GM23338 (cell line): Measurements from ENCODE around the gene COBL. TPM values are rescaled to one million over a fixed set of nuclear protein-coding genes. Genes with fewer than 3 reads are reported as not detected.

Experiments used
- ATAC-seq: fragments of 200-7000 bp; cut with Tn5 transposase; 3 replicates; pipeline ENCODE4 v1.9.1; 2020
- DNase-seq: peaks from one replicate; pipeline ENCODE4 v3.0.0-alpha.2; 2015; ENCODE audit warnings: low spot score
- H2AFZ ChIP-seq: fragments of 200-600 bp; sonication (generic); 2 replicates; pipeline ENCODE4 v1.8.0; 2016; ENCODE audit warnings: antibody characterized with exemption, mild to moderate bottlenecking, moderate library complexity
- H3F3A ChIP-seq: fragments of 200-600 bp; sonication (generic); replicated peaks from 2 replicates; pipeline ENCODE4 v1.8.0; 2017; ENCODE audit warnings: antibody characterized with exemption, mixed run types, low read depth
- H3K27ac ChIP-seq: fragments of 200-600 bp; sonication (generic); 2 replicates; pipeline ENCODE4 v1.6.1; 2016; ENCODE audit warnings: low read depth
- H3K27me3 ChIP-seq: fragments of 200-600 bp; sonication (generic); 2 replicates; pipeline ENCODE4 v1.8.0; 2016; ENCODE audit warnings: mild to moderate bottlenecking, mixed run types, moderate library complexity; ENCODE audit not compliant: insufficient read depth
- H3K36me3 ChIP-seq: fragments of 200-600 bp; sonication (generic); 2 replicates; pipeline ENCODE4 v1.8.0; 2016; ENCODE audit warnings: mild to moderate bottlenecking; ENCODE audit not compliant: insufficient read depth
- H3K4me1 ChIP-seq: fragments of 200-600 bp; sonication (generic); 2 replicates; pipeline ENCODE4 v1.8.0; 2016; ENCODE audit warnings: mild to moderate bottlenecking, moderate library complexity; ENCODE audit not compliant: insufficient read depth
- H3K4me2 ChIP-seq: fragments of 200-600 bp; sonication (generic); 2 replicates; pipeline ENCODE4 v1.7.1; 2017; ENCODE audit warnings: mixed run types
- H3K4me3 ChIP-seq: fragments of 200-600 bp; sonication (generic); 2 replicates; pipeline ENCODE4 v1.6.1; 2016; ENCODE audit warnings: mixed run types
- H3K79me2 ChIP-seq: fragments of 200-600 bp; sonication (generic); replicated peaks from 2 replicates; pipeline ENCODE4 v1.8.0; 2017; ENCODE audit warnings: mild to moderate bottlenecking; ENCODE audit not compliant: insufficient read depth
- H3K9me2 ChIP-seq: fragments of 200-600 bp; sonication (generic); 2 replicates; pipeline ENCODE4 v1.8.0; 2017; ENCODE audit not compliant: insufficient read depth
- H4K20me1 ChIP-seq: fragments of 200-600 bp; sonication (generic); replicated peaks from 2 replicates; pipeline ENCODE4 v1.8.0; 2017; ENCODE audit warnings: mild to moderate bottlenecking; ENCODE audit not compliant: insufficient read depth
- H3K27ac Mint-ChIP-seq: 2 replicates; pipeline ENCODE4 v1.8.0; 2020; ENCODE audit warnings: inconsistent platforms, mild to moderate bottlenecking, moderate library complexity, mixed read lengths
- H3K27me3 Mint-ChIP-seq: 3 replicates; pipeline ENCODE4 v1.8.0; 2022; ENCODE audit warnings: low read depth, mild to moderate bottlenecking, moderate library complexity, mixed read lengths, inconsistent platforms; ENCODE audit not compliant: insufficient read depth, poor library complexity
- H3K36me3 Mint-ChIP-seq: 3 replicates; pipeline ENCODE4 v1.8.0; 2021; ENCODE audit warnings: low read depth, mild to moderate bottlenecking, inconsistent platforms, moderate library complexity, mixed read lengths
- H3K4me1 Mint-ChIP-seq: 3 replicates; pipeline ENCODE4 v1.8.0; 2020; ENCODE audit warnings: mild to moderate bottlenecking, inconsistent platforms, mixed read lengths
- H3K4me3 Mint-ChIP-seq: 3 replicates; pipeline ENCODE4 v1.8.0; 2021; ENCODE audit warnings: moderate library complexity, mild to moderate bottlenecking, inconsistent platforms, mixed read lengths
- H3K9me3 Mint-ChIP-seq: 3 replicates; pipeline ENCODE4 v1.8.0; 2020; ENCODE audit warnings: moderate library complexity, mild to moderate bottlenecking, inconsistent platforms, mixed read lengths
- CTCF ChIP-seq, 2 experiments: fragments of 200-600 bp in 1 of 2; sonication (generic) in 1 of 2; conservative IDR thresholded peaks; 2 replicates each; pipeline versions ENCODE4 v1.5.1 to v1.6.1; 2016 to 2017; ENCODE audit warnings: antibody characterized with exemption in 2 of 2, low read depth in 2 of 2, mild to moderate bottlenecking in 2 of 2, moderate library complexity in 1 of 2
- EZH2 ChIP-seq: fragments of 200-600 bp; sonication (generic); IDR thresholded peaks from one replicate; pipeline ENCODE4 v1.8.0; 2017; ENCODE audit warnings: antibody characterized with exemption, mild to moderate bottlenecking, low read depth; ENCODE audit not compliant: unreplicated experiment
- JUNB ChIP-seq: IDR thresholded peaks from one replicate; pipeline ENCODE4 v1.6.1; 2016; ENCODE audit warnings: antibody characterized with exemption; ENCODE audit not compliant: unreplicated experiment
- REST ChIP-seq: IDR thresholded peaks from one replicate; pipeline ENCODE4 v1.6.1; 2018; ENCODE audit warnings: antibody characterized with exemption; ENCODE audit not compliant: unreplicated experiment
- STAT1 ChIP-seq: IDR thresholded peaks from one replicate; pipeline ENCODE4 v1.6.1; 2016; ENCODE audit warnings: antibody characterized with exemption; ENCODE audit not compliant: unreplicated experiment
- ZNF331 ChIP-seq: fragments of 250-450 bp; sonication (Bioruptor Pico); IDR thresholded peaks from 2 replicates; pipeline ENCODE4 v1.5.0; 2020; ENCODE audit warnings: low read depth, mild to moderate bottlenecking, moderate library complexity
- ZNF462 ChIP-seq: fragments of 250-450 bp; sonication (Bioruptor Pico); IDR thresholded peaks from 2 replicates; pipeline ENCODE4 v1.5.0; 2020; ENCODE audit warnings: mild to moderate bottlenecking, moderate library complexity
- polyA plus RNA-seq: library from polyadenylated mRNA; unstranded; fragments of >200 nt; fragmentation: Nextera tagmentation; extraction: Ambion mirVana; gene quantifications from 2 replicates; pipeline ENCODE4 v1.2.1, GENCODE V29; 2016
- total RNA-seq: library from RNA; depleted of rRNA; stranded (reverse); fragments of >200 nt; shearing (Covaris generic); gene quantifications from 2 replicates; pipeline ENCODE4 v1.2.3, GENCODE V29; 2014
- TF ChIP-seq, protein P1 (sequence below): IDR thresholded peaks from 2 replicates; pipeline ENCODE4 v1.6.1; 2016; ENCODE audit warnings: antibody characterized with exemption

COBL gene
- total and polyA plus RNA-seq, 2 experiments from 2014 or later = 18.3 to 51.9 TPM

- no peak for TF ChIP-seq ZNF462 (CRISPR knock-in tag)
- no peak for TF ChIP-seq CTCF (conservative IDR thresholded peaks at IDR 0.05; ENCODE audit: low read depth in 2 of 2)
- no peak for TF ChIP-seq STAT1
- TF ChIP-seq EZH2 = no peak
Measured at GRCh38 chr7:51046103-51046466, 270.5 kb downstream of the COBL start (continued).

DNA sequence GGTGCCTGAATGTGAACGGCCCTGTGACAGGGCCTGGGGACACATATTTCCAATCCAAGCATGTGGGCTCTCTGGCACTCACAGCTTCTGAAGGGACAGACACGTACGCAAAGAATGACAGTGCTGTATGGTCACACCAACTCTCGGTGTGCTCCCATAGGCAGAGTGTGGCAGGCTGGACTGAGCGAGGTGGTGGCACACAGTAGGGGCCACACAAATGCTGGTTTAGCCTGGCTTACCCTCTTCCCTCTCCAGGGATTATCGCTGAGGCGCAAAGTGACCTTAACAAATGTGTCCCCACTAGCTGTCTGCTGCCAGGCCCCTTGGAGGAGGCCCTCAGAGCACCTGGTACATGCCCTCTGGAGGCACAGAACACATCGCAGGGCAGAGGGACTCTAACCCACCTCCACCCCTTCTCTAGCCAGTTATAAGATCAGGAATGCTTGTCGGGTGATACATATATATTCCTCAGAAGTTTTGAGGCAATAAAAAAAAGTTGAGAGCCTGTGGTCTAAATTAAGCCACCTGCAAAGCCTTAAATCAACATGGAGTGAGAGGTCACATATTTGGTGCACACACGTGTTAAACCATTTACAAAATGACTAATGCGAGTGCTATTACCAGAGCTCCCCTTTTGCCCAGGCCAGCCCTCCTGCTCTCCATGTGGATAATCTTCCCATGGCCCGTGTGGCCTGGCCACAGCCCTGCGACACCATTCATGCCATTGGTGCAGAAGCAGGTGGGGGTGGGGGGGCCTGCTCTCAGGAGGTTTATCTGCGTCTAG lies 271.1 kb downstream of the COBL start:
- no peak overlapping the region for H3K27ac ChIP-seq
- no peak overlapping the region for H3K4me2 ChIP-seq
- Mint-ChIP-seq H3K27ac (no peak overlapping the region), H3K27me3 (no peaks in the 10 kb centered on the region), H3K4me3 (no peak overlapping the region), H3K36me3 (peaks cover 16% of the 10 kb centered on the region), H3K4me1 (no peaks in the 10 kb centered on the region), H3K9me3 (peaks cover 13% of the 10 kb centered on the region)
- H3K79me2 ChIP-seq = no peaks in the 10 kb centered on the region
- no peak overlapping the region for H2AFZ ChIP-seq
- no peak for DNase-seq
- ATAC-seq = no peak
- no peaks in the 10 kb centered on the region for H3K4me1 ChIP-seq
- H3K36me3 ChIP-seq = no peaks in the 10 kb centered on the region; the same call in 1 of the 2 replicates
- H3K27me3 ChIP-seq = no peaks in the 10 kb centered on the region
- H3K9me2 ChIP-seq = no peaks in the 10 kb centered on the region
- H3F3A ChIP-seq = no peaks in the 10 kb centered on the region
- H3K4me3 ChIP-seq = no peak overlapping the region
- H4K20me1 ChIP-seq = no peaks in the 10 kb centered on the region; the same call in none of the 2 replicates
- TF ChIP-seq STAT1 = no peak
- no peak for TF ChIP-seq CTCF (conservative IDR thresholded peaks at IDR 0.05; ENCODE audit: low read depth in 2 of 2)
- TF ChIP-seq, protein P1, sequence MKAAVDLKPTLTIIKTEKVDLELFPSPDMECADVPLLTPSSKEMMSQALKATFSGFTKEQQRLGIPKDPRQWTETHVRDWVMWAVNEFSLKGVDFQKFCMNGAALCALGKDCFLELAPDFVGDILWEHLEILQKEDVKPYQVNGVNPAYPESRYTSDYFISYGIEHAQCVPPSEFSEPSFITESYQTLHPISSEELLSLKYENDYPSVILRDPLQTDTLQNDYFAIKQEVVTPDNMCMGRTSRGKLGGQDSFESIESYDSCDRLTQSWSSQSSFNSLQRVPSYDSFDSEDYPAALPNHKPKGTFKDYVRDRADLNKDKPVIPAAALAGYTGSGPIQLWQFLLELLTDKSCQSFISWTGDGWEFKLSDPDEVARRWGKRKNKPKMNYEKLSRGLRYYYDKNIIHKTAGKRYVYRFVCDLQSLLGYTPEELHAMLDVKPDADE = no peak
- TF ChIP-seq REST = no peak
- no peak for TF ChIP-seq ZNF331
- no peak for TF ChIP-seq JUNB
